ENCODE results near the gene CPEB1. TPM values are rescaled to one million over a fixed set of nuclear protein-coding genes. Genes with fewer than 3 reads are reported as not detected.

CPEB1 gene
- total RNA-seq, 1 donor from 2014 or later = 0.72 TPM

GRCh38 chr15:82553846-82554245 is 93.3 kb downstream of the CPEB1 start:
- Mint-ChIP-seq H3K4me1 (no peaks in the 10 kb centered on the region), H3K27ac (ENCODE audit: unreplicated experiment) (no peak overlapping the region), H3K27me3 (ENCODE audit: low read depth) (peaks cover 5% of the 10 kb centered on the region), H3K9me3 (no peaks in the 10 kb centered on the region), H3K4me3 (no peak overlapping the region), H3K36me3 (ENCODE audit: low read depth) (no peaks in the 10 kb centered on the region)
- TF ChIP-seq CTCF (conservative IDR thresholded peaks at IDR 0.05) = no peak
- no peak for DNase-seq (ENCODE audit: low read depth, low spot score)

GRCh38 chr15:82552861-82553260 is 94.3 kb downstream of the CPEB1 start:
- no peaks in the 10 kb centered on the region for H3K36me3 Mint-ChIP-seq (ENCODE audit: low read depth)
- TF ChIP-seq CTCF (conservative IDR thresholded peaks at IDR 0.05) = no peak
- H3K27me3 Mint-ChIP-seq (ENCODE audit: low read depth) = peaks cover 5% of the 10 kb centered on the region
- H3K27ac Mint-ChIP-seq (ENCODE audit: unreplicated experiment) = no peak overlapping the region
- H3K4me3 Mint-ChIP-seq = no peak overlapping the region
- DNase-seq (ENCODE audit: low read depth, low spot score) = no peak
- H3K4me1 Mint-ChIP-seq = no peaks in the 10 kb centered on the region
- no peaks in the 10 kb centered on the region for H3K9me3 Mint-ChIP-seq

GRCh38 chr15:82551646-82552247 is 95.4 kb downstream of the CPEB1 start:
- H3K4me3 Mint-ChIP-seq = no peak overlapping the region
- no peaks in the 10 kb centered on the region for H3K4me1 Mint-ChIP-seq
- no peak overlapping the region for H3K27ac Mint-ChIP-seq (ENCODE audit: unreplicated experiment)
- H3K9me3 Mint-ChIP-seq = no peaks in the 10 kb centered on the region
- H3K36me3 Mint-ChIP-seq (ENCODE audit: low read depth) = no peaks in the 10 kb centered on the region
- peaks cover 5% of the 10 kb centered on the region for H3K27me3 Mint-ChIP-seq (ENCODE audit: low read depth)
- DNase-seq (ENCODE audit: low read depth, low spot score) = no peak
- no peak for TF ChIP-seq CTCF (conservative IDR thresholded peaks at IDR 0.05)

DNA sequence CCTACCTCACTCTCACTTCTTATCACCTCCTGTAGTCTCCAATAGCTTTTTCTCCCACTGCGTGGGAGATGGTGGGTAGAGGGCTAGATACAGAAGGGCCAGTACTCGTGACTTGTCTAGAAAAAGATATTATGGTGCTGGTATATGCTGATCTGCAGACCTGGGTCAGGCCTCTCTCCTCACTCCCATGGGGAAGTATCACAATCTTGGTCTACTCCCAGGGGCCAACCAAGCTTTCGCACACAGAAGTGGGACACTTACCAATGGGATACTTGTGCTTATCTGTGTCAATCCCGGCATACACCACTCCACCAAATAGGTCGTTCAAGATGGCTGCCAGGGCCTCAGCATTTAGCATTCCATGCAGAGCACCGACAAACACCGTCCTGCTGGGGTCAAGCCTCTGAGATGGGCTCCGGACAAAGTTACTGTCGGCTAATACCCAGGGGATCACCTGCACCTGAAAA is 97.9 kb downstream of the CPEB1 start:
- no peak overlapping the region for H3K27ac Mint-ChIP-seq (ENCODE audit: unreplicated experiment)
- no peaks in the 10 kb centered on the region for H3K36me3 Mint-ChIP-seq (ENCODE audit: low read depth)
- H3K9me3 Mint-ChIP-seq = no peaks in the 10 kb centered on the region
- no peak for DNase-seq (ENCODE audit: low read depth, low spot score)
- H3K4me1 Mint-ChIP-seq = no peaks in the 10 kb centered on the region
- H3K4me3 Mint-ChIP-seq = no peak overlapping the region
- H3K27me3 Mint-ChIP-seq (ENCODE audit: low read depth) = peaks cover 5% of the 10 kb centered on the region
- TF ChIP-seq CTCF (conservative IDR thresholded peaks at IDR 0.05) = no peak

GRCh38 chr15:82548700-82549099 is 98.5 kb downstream of the CPEB1 start:
- no peak overlapping the region for H3K4me3 Mint-ChIP-seq

More at GRCh38 chr15:82548700-82549099, 98.5 kb downstream of the CPEB1 start:
- no peak for TF ChIP-seq CTCF (conservative IDR thresholded peaks at IDR 0.05)
- H3K27ac Mint-ChIP-seq (ENCODE audit: unreplicated experiment) = no peak overlapping the region
- H3K4me1 Mint-ChIP-seq = peaks cover 2% of the 10 kb centered on the region
- H3K27me3 Mint-ChIP-seq (ENCODE audit: low read depth) = peaks cover 5% of the 10 kb centered on the region
- no peaks in the 10 kb centered on the region for H3K9me3 Mint-ChIP-seq
- DNase-seq (ENCODE audit: low read depth, low spot score) = no peak
- no peaks in the 10 kb centered on the region for H3K36me3 Mint-ChIP-seq (ENCODE audit: low read depth)
